ENCODE measurements around the gene RNF213.

The RNF213 gene

DNA sequence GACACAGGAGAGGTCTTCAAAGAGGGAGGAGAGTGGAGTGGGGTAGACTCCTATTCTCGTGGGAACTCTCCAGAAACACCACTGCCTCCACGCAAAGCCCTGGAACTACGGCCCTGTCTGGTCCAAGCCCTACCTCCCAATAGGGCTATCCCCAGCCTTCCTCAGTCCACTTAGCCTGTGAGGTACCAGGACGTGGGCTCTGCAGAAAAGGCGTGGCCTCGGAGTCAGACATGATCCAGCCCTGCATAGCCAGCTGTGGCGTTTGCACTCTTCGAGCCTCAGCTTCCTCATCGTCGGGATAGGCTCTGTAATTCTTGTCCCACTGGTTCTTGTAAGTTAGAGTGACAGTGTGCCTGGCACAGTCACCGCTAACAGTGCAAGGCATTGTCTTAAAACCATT, 168.1 kb downstream of the RNF213 start:
- POLR2A ChIA-PET, result no interaction called here
- TF ChIP-seq, protein P1, sequence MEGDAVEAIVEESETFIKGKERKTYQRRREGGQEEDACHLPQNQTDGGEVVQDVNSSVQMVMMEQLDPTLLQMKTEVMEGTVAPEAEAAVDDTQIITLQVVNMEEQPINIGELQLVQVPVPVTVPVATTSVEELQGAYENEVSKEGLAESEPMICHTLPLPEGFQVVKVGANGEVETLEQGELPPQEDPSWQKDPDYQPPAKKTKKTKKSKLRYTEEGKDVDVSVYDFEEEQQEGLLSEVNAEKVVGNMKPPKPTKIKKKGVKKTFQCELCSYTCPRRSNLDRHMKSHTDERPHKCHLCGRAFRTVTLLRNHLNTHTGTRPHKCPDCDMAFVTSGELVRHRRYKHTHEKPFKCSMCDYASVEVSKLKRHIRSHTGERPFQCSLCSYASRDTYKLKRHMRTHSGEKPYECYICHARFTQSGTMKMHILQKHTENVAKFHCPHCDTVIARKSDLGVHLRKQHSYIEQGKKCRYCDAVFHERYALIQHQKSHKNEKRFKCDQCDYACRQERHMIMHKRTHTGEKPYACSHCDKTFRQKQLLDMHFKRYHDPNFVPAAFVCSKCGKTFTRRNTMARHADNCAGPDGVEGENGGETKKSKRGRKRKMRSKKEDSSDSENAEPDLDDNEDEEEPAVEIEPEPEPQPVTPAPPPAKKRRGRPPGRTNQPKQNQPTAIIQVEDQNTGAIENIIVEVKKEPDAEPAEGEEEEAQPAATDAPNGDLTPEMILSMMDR (IDR thresholded peaks at IDR 0.05; ENCODE audit: control extremely low read depth, extremely low read depth, low read depth, missing control alignments), result no peak
- no peak for DNase-seq (ENCODE audit: extremely low spot score)
- CTCF ChIA-PET, result interaction anchor here (1.3 to 4.3 kb wide), 9 partner anchors 9 to 673 kb away, joined by 3 to 47 read pairs (median 7); partner anchors contain the start of genes CHMP6 and ENDOV

DNA sequence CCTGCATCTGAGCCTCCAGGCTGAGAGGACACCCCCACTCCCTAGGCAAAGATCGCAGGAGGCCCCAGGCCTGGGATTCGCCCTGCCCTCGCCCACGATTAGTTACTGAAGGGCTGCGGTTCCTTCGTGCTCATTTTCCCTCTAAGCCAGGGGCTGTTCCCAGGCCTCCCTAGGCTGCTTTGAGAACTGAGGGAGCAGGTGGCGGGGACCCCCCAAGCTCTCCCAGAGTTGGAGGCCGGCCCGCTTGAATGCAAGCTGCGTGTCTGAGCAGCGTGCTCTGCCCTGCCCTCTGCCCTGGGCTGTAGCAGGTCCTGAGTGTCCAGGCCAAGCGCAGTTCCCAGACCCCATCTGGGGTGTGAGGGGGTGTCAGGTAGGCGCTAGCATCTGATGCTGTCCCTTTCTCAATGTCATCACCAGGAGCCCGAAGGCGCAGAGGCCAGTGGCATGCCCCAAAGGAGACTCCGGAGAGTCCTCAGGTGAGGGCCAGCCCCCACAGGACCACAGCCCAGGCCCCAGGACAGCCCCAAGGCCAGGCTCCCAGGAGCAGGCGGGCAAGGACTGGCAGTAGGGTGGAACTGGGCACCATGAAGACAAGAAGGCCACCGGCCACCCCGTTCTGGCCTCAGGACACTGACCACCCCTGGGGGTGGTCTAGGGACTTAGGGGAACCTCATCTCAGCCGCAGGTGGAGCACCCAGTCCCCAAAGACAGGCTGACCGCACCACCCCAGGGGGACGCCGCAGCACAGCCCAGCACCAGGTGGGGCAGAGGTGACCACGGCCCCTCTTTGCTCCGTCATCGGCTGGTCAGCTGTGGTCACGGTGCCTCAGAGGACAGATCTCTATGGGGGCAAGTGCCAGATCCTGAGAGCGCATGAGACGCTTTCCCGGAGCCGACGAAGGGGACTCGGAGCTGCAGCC, 169.0 kb downstream of the RNF213 start:
- ChIA-PET POLR2A (no interaction called here), CTCF (interaction anchor here (1.3 kb wide), 1 partner anchor 8 kb away, joined by 3 read pairs; no protein-coding TSS in a partner anchor)
- no peak for DNase-seq (ENCODE audit: extremely low spot score)
- TF ChIP-seq, protein P1 (IDR thresholded peaks at IDR 0.05; ENCODE audit: control extremely low read depth, extremely low read depth, low read depth, missing control alignments), result no peak

DNA sequence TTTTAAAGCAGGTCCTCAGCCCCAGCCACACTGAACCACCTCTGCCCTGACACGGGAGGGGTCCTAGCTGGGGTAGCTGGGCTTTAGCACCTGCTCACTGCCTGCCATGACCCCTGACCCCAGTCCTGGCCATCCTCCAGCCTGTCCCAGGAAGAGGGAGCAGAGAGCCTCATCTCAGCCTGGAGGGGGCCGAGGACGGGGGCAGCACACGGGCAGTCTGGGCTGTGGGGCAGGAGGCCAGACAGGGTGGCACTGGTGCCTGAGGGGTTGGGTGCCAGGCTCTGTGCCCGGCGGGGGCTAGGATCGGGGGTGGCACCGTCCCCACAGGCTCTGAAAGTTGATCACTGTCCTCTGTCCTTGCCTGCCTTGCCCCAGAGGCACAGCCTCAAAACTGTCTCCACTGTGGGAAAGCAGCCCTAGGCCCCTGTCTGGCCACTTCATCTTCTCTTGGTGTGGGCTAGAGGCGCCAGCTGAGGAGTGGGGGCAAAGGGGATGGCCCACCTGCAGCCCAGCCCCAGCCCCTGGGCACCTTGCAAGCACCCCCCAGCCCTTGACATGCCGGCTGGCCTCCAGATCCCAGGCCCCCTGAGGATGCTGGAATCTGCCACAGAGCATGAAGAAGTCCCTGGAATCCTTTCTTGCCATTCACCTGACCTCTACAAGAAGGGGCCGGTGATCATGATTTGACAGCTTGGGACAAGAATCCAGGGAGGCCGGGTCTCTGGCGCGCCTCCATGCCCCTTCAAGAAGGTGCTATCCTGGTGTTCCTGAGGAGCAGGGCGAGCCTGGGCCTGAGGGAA, 170.0 kb downstream of the RNF213 start:
- POLR2A ChIA-PET, result no interaction called here
- TF ChIP-seq, protein P1 (IDR thresholded peaks at IDR 0.05; ENCODE audit: control extremely low read depth, extremely low read depth, low read depth, missing control alignments), result no peak
- no peak for DNase-seq (ENCODE audit: extremely low spot score)
- CTCF ChIA-PET, result no interaction called here

DNA sequence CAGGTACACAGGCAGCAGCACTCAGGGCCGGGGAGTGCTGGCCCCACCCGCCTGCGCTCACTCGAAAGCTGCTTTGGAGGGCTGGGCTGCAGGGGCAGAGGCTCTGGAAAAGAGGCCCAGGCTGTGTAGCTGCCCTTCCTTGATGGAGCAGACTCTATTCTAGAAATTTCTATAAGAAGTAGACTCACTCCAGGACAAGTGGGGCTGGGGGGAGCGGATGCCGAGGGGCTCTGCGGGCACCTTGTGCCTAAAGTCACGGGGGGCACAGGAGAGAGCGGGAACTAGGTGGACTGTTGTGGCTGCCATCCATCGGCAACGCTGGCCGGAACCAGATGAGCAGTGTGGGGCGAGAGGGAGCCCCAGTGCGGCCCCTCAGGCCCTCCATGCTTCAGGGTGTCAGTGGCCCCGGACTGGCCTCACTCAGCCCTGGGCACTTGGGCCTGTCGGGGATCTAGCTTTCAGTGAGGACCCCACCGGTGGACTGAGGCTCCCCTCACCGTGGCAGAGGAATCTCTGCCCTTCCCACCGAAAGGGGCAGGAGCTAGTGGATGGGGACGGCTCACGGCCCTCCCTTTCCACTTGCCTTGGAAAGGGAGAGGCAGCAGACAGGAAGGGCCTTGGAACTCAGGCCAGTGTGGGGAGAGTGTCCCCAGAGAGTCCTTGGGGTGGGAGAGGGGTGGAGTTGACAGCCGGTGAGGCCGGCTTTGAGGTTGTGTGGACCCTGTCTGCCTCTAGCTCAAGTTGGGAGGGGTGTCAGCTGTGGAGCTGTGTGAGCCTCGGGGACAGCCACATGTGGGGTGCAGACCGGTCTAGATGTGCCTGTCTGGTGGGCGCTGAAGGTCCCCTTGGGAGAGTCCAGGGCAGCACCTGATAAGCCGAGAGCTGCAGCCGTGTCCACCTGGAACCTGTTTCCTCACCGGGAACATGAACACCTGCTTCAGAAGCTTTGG, 170.9 kb downstream of the RNF213 start:
- ChIA-PET POLR2A (no interaction called here), CTCF (no interaction called here)
- TF ChIP-seq, protein P1 (IDR thresholded peaks at IDR 0.05; ENCODE audit: control extremely low read depth, extremely low read depth, low read depth, missing control alignments), result no peak
- no peak for DNase-seq (ENCODE audit: extremely low spot score)

DNA sequence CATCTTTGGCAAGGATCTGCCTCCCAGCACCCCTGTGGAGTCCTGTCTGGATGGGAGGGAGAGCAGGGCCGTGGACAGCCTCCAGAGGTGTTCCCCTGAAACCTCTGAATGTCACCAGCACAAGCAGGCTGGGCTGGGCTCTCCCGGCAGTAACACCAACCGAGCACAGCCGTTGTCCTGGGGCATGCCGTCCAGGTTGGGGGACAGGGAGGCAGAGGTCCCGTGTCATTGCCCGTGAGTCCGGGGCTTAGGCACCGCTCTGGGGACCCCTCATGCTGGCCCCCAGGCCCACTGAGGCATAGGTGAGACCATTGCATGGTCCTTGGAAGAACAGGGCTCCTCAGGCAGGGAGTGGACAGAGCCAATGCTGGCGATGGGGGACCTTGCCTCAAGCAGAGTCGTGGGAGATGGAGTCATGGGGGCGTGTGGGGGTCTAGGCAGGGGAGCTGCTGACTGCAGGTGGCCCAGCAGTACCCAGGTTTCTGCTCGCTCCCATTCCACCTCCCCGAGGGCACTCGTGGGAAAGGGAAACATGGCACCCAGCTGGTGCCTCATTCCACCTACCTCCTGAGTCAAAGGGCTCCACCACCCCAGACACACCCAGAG, 171.8 kb downstream of the RNF213 start:
- TF ChIP-seq, protein P1 (IDR thresholded peaks at IDR 0.05; ENCODE audit: control extremely low read depth, extremely low read depth, low read depth, missing control alignments), result no peak
- CTCF ChIA-PET, result interaction anchor here (1.3 kb wide), 1 partner anchor 143 kb away, joined by 3 read pairs; no protein-coding TSS in a partner anchor
- DNase-seq (ENCODE audit: extremely low spot score), result no peak
- POLR2A ChIA-PET, result no interaction called here

Data from GM10248 (cell line).